GM21737 (cell line): ENCODE data around the gene BRDT.

ENCODE experiments used
- ATAC-seq: cut with Tn5 transposase; IDR thresholded peaks from one replicate; pipeline ENCODE4 v1.9.1; 2021; ENCODE audit warnings: mild to moderate bottlenecking, moderate library complexity; ENCODE audit not compliant: unreplicated experiment

BRDT gene

DNA sequence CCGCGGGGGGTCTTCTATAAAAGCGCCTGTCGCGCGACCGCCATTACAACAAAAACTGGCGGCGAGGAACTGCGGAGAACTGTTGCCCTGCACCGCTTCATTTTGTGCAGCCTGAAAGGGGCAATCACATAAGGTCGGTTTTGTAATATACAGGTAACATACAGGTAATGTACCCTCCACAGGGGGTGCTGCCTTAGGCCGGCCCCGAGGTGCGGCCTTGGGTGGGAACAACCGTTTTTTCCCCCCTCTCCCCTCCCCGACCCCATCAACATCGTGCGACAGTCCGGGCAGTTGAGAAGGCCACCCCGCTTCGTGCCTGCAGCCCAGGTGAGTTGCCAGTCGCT, at the start of gene BRDT:
Gene BRDT (plus strand): TSS at position 46 of the 344 bp plus-strand sequence. CDS start 13,354 bp downstream, outside the sequence.
- no peak for ATAC-seq

DNA sequence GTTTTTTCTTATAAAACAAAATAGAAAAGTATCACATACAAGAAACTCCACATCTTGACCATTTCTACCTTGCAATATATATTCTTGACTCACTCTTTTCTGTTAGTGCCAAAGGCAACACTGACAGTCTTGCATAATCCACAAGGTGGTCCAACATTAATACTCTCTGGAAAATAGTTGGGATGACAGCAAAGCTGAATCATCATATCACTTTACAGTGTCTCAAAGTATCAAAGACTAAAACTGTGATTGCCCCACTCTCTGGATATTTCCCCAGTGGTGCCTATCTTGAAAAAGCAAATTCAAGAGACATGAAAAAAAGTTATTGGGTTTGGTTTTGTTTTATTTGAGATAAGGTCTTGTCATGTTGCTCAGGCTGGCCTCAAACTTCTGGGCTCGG, 48.6 kb upstream of the BRDT start:
- ATAC-seq = no peak

DNA sequence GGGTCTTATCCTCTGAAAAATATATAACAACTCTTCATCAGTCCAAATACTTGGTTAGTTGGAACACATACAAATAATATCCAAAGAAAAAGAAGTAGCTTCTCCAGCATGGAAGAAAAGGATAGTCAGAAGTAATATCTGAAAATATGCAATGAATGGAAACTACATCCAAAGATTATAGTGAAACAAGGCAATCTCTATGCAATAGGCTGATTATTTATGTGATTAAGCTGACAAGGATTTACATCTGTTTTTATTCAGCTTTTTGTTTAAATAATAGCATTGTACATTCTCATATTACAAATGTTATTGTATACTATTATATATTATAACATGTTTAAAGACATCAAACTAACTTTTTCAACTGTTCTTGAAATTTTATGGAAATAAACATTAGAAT, 48.0 kb upstream of the BRDT start:
- ATAC-seq = no peak

DNA sequence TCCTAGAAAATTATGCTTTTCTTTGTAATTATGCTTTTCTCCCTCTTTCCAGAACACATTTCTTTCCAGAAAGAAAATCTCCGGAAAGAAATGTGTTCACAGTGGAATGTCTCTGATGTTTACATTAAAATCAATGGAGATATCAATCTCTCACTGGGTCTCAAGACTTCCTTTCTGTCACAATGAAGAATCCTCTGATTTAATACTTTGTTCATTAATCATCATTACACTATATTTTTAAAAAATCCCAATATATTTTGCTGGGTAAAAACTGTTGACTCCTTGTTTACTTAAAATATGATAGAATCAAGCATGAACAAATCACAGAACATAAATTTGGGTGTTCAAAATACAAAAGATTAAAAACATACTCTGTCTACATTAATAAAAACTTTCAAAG, 36.9 kb upstream of the BRDT start:
- no peak for ATAC-seq

DNA sequence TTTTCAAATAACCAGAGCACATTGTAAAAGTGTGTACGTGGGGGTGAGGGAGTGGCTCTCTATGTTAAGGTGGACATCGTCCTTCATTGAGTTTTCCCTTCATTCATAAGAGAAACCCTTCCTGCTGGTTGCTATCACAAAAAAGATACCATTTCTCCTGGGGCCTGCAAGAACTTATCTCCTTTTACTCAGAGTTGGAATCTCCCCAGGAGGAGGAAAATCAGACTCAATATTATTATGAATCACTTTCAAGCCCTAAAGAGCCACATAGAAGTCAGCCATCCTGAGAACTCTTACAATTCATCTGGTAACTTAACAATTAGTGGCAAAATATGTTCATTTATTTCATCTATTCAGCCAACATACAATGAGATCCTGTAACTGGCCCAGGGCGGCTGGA, 36.2 kb upstream of the BRDT start:
- ATAC-seq = no peak

DNA sequence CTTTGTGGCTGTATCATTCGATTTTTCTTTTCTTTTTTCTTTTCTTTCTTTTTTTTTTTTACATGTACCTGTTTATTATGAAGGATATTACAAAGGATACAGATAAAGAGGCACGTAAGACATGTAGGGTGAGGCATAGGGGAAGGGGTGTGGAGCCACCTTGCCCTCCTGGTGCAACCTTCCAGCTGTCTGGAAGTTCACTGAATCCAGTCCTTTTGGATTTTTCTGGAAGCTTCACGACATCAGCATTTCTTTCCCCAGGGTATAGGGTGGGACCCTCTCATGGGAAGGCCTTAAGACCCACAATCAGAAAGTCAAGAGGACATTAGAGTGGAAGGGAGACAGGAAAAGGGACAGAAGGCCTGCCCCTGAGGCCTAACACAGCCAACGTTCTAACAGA, 33.2 kb upstream of the BRDT start:
- no peak for ATAC-seq

DNA sequence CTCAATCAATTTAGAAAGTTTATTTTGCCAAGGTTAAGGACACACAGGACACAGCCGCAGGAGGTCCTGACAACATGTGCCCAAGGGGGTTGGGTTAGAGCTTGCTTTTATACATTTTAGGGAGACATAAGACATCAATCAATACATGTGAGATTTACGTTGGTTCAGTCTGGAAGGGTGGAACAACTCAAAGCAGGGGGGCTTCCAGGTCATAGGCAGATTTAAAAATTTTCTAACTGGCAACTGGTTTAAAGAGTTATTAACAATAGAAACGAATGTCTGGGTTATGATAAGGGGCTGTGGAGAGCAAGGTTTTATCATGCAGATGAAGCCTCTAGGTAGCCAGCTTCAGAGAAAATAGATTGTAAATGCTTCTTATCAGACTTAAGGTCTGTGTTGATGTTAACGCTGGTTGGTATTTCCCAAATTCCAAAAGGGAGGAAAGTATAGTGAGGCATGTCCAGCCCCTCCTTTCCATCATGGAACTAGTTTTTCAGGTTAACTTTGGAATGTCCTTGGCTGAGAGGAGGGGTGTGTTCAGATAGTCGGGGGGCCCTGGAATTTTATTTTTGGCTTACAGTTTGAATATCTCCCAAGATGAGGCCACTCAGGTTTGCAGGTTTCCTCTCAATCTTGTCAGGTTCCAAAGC, 32.3 kb upstream of the BRDT start:
- ATAC-seq = no peak

DNA sequence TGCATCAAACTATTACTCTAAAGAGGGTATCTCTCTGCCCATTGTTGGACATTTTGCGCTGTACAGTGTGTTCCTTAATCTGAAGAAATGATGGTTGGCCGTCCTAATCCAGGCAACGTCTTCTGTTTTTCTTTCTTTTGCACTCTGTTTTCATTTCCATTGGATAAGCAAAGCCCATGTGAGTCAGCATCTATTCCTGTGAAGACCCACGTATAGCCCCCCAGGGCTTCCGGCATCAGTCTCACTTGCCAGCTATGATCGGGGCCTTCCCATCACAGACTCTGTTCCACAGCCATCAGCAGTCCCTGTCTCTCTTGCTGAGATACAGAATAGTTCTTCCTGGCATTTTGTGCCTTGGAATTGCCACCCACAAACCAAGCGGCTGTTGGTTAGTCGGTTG, 29.2 kb upstream of the BRDT start:
- no peak for ATAC-seq

DNA sequence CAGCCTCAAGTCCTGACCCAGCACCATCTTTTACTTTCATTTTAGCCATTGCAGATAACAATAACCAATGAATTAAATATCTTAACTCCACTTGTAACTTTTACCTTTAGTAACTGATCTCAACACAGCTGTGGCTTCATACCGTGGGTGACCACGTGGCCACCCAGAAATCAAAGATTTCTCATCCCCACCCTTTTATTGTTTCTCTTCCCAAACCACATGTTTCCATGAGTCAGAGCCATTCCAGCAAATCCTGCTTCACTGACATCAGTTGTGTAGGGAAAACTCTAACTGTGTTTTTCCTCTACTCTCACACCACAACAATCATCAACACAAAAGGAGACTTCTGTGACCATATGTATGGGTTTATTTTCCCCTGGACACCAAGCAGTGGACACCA, 25.1 kb upstream of the BRDT start:
- ATAC-seq = no peak

DNA sequence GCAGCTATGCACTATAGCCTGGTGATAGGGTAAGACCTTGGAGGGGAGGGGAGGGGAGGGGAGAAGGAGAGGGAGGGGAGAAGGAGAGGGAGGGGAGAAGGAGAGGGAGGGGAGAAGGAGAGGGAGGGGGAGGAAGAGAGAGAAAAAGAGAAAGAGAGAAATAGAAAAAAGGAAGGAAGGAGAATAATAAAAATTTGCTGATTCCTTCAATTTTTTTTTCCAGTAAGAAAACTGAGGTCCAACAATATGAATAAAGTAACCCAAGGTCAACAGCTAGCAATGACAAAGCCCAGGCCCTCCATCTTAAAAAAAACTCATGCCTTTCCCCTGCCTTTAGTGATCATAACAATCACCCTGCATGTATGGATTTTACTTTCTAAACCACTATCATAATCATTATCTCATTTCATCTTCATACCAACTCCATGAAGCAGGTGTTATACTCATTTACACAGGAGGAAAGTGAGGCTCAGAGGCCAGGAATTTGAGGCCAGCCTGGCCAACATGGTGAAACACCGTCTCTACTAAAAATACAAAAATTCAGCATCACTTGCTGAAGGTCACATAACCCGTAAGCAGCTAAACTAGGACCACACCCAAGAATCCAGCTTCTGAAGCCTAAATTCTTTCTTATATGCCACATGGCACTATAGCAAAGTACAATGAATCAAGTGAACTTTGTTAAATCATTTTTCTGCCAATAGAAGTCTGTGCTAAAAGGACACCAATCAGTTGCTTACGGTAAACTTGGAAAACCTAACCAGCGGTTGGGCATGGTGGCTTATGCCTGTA, 23.4 kb upstream of the BRDT start:
- no peak for ATAC-seq

DNA sequence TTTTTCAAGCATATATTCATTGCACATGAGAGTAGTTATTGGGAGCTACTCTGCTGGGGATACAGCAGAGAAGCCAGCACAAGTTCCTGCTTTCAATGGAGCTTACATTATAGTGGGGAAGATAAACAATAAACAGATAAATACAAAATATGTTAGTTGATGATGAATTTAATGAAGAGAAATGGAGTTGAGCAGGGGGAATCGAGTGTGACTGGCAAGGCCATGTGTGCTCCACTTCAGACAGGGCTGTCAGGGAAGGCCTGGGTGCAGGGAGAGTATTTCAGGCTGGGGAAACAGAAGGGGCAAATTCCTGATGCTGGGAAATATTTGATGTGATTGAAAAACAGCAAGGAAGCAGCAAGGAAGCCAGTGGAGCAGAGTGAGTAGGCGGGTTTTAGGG, 21.2 kb upstream of the BRDT start:
- ATAC-seq = no peak

DNA sequence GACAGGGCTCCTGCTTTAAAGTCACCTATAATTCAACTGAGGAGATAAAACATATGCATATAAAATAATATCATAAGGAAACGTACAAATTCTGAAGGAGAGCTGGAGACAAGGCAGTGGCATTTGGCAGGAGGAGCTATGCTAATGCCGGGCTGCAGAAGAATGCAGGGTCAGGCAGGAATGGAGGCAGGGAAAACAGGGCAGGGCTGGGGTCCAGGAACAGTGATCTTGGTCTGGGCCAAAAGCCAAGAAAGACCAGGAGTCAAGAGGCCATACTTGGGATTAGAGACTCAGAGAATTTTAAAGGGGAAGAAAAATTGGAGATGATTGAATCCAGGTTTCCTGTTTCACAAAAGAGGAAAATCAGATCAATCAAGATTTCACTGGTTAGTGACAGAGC, 20.0 kb upstream of the BRDT start:
- no peak for ATAC-seq

DNA sequence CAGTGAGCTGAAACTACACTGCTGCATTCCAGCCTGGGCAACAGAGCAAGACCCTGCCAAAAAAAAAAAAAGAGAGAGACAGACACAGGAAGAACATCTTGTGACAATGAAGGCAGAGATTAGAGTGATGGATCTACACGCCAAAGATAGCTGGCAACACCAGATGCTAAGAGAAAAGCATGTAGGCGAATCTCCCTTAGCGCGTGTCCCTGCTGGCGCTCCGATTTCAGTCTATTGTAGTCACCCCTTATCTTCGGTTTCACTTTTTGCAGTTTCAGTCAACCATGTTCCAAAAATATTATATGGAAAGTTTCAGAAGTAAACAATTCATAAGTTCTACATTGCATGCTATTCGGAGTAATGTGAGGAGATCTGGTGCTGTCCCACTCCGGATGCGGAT, 11.6 kb upstream of the BRDT start:
- no peak for ATAC-seq

DNA sequence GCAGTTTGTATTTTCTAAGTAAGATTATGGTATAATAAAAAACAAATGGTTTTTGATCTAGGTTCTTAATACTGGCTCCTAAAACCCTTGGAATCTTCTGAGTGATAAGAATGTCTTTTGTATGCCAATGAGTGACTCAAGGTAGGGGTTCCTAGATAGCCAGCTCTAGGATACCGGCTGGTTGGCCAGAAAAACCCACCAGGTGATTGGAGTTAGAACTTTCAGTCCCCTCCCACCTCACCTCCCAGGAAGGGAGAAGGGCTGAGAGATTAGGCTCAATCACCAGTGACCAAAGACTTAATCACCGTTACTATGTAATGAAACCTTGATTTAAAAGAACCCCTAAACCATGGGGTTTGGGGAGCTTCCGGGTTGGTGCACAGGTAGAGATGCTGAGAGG, 8.7 kb upstream of the BRDT start:
- ATAC-seq = no peak

DNA sequence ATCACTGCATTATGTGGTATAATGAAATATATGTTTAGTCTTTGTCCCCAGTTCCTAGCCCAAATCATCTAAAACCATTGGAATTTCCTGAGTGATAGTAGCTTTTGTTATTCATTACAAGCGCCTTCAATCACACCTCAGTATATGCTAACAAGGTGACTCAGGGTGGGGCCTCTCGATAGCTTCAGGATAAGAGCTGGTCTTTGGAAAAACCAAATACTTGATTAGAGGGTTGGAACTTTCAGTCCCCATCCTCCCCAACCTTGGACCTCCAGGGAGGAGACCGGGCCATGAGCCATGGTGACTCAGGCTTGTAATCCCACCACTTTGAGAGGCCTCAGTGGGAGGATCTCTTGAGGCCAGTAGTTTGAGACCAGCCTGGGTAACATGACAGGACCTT, 5.1 kb upstream of the BRDT start:
- ATAC-seq = no peak

DNA sequence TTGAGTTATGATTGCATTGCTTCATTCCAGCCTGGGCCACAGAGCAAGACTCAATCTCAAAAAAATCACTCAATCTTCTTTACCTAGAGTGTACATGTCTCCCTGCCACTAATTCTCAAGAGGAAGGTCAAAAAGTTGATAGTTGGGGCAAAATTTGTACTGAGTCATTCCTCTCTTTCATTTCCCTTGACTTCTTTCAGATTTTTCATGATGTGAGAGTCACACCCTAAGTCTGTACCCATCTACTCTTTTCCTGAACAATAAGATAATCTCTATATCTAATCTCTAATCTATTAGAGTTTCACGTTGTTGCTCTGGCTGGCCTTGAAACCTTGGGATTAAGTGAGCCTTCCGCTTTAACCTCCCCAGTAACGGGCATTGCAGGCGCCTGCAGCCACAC, 1.1 kb upstream of the BRDT start:
- no peak for ATAC-seq

DNA sequence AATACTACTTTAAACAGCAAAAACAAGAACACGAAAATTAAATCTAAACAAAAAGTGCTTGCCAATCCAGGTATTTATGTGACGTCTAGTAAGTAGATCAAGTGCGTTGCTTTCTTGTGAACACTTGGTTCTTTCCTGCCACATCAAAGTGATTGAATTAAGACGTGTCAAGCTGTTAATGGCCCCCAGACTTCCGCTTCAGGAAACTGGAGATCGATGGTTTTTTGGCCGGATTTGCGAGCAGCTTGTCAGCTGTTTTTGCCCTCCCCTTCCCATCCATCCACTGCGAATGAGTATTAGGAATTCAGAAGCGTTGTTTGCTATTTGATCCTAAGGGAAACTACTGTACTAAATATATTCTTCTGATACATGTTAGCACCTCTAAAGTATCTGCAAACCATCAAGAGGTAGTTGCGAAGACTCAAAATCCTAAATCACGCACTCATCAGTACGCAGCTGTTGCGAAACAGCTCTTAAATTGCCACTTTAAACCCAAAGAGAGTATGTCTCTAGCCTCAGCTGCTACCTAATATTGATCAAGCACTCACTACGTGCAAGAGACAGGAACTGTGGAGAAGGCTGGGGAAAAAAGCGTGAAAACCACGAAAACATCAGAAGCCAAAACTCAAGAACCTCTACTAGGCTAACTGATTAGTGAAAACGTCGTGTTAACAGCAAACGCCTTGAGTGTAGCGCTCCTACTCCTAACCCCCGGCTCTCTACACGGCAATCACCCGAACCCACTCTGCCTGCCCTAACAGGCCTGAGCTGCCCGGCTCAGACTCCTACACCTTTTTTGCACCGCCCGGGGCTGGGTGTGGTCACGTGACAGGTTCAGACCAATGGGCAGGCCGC, 473 bp upstream of the BRDT start:
- ATAC-seq = no peak

DNA sequence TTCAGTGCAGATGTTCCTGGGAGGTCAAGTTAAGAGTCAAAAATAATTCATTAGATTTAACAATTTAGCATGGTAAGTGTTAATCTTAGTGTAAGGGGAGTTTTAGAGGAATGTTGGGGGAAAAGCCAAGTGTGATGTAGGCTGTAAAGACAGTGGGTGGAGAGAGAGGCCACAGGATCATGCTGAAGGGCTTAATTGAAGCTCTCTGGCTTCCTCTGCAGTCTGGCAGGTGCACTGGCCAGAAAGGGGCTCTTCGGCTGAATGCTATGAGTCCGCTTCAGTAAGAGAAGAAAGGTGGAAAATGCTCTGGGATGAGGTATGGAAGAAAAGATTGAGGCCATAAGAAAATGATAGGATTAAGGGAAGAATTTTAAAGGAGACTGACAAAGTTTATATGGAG, 3.0 kb downstream of the BRDT start:
- ATAC-seq = no peak

DNA sequence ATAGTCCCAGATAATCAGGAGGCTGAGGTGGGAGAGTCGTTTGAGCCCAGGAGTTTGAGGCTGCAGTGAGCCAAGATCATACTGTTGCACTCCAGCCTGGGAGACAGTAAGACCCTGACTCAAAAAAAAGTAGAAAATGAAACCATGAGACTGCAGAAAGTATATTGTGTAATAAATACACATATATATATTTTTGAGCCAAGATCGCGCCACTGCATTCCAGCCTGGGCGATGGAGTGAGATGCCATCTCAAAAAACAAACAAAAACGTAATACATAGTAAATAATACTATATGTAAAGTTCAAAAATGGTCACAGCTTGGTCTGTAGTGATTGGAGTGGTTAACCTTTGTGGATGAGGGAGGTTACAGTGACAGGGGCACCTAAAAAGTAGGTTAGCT, 9.7 kb downstream of the BRDT start:
- no peak for ATAC-seq

DNA sequence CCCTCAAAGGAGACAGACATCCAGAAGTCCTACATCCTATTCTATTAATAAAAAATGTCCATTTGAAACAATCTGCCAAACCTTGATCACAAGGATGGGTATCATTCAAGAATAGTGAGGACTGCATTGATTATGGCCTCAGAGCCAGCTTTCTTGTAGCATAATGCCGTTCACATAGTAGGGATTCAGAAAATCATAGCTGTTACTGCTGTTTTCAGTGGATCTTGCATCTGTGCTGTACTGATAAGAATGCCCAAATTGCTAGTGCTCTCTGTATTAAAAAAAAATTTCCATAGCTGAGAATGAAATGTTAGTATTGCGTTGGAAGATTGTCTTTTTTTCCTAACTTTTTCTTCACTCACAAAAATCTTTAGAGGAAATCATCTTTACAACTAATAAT, 19.1 kb downstream of the BRDT start:
- ATAC-seq = no peak

DNA sequence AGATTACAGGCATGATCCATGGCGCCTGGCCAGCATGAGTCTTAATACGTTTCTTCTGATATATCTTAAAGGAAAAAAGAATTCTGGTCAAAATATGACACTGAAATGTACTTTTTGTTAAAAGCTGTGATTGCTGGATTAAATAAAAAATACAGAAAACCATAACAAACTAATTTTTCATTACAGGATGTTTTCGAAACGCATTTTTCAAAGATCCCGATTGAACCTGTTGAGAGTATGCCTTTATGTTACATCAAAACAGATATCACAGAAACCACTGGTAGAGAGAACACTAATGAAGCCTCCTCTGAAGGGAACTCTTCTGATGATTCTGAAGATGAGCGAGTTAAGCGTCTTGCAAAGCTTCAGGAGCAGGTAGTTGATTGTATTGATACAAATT, 30.2 kb downstream of the BRDT start:
- no peak for ATAC-seq

DNA sequence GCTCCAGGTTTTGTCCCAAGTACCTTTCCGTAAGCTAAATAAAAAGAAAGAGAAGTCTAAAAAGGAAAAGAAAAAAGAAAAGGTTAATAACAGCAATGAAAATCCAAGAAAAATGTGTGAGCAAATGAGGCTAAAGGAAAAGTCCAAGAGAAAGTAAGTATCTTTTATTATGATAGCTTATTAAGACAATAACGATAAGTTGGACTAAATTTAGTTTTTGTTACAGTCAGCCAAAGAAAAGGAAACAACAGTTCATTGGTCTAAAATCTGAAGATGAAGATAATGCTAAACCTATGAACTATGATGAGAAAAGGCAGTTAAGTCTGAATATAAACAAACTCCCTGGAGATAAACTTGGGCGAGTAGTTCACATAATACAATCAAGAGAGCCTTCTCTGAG, 31.5 kb downstream of the BRDT start:
- no peak for ATAC-seq
